H1 (cell line): Measurements from ENCODE around the gene MUC2. TPM values are rescaled to one million over a fixed set of nuclear protein-coding genes. Genes with fewer than 3 reads are reported as not detected.

Experiments used
- CTCF ChIA-PET: fragments of 300-600 bp; sonication (Branson Sonifier 250); formaldehyde crosslinking; loops from one replicate; lab custom pipeline; 2021; ENCODE audit not compliant: partially characterized antibody; lab: Charles Lee
- POLR2A ChIA-PET: fragments of 300-600 bp; sonication (Branson Sonifier 250); formaldehyde crosslinking; loops from one replicate; lab custom pipeline; 2021; ENCODE audit warnings: inconsistent platforms; ENCODE audit not compliant: partially characterized antibody; lab: Charles Lee
- DNase-seq, 2 experiments: peaks; one replicate each; pipeline versions ENCODE4 v3.0.0 to v3.0.0-alpha.2; 2010 to 2022; ENCODE audit warnings: low spot score in 2 of 2, low read depth in 1 of 2, mixed read lengths in 1 of 2
- FAIRE-seq: peaks from 2 replicates; lab custom pipeline; 2011; peaks lifted over from hg19 to GRCh38; lab: Jason Lieb, UNC
- H2AFZ ChIP-seq: 2 replicates; pipeline ENCODE4 v1.8.1; 2012; ENCODE audit warnings: low read length, inconsistent platforms
- H2AK5ac ChIP-seq: 2 replicates; pipeline ENCODE4 v1.6.1; 2013; ENCODE audit warnings: low read depth, low read length
- H2BK120ac ChIP-seq: replicated peaks from 2 replicates; pipeline ENCODE3; 2013; ENCODE audit warnings: low read depth, low read length, inconsistent platforms
- H2BK12ac ChIP-seq: 2 replicates; pipeline ENCODE4 v1.6.1; 2013; ENCODE audit warnings: low read depth, low read length
- H2BK15ac ChIP-seq: 2 replicates; pipeline ENCODE4 v1.6.1; 2013; ENCODE audit warnings: low read length
- H2BK20ac ChIP-seq: 2 replicates; pipeline ENCODE4 v1.6.1; 2013; ENCODE audit warnings: low read length
- H2BK5ac ChIP-seq: 2 replicates; pipeline ENCODE4 v1.6.1; 2013; ENCODE audit warnings: low read depth, low read length
- H3K14ac ChIP-seq: 2 replicates; pipeline ENCODE4 v1.6.1; 2013; ENCODE audit warnings: inconsistent platforms; ENCODE audit not compliant: insufficient read length
- H3K18ac ChIP-seq: 2 replicates; pipeline ENCODE4 v1.6.1; 2013; ENCODE audit warnings: low read length; ENCODE audit errors: extremely low read depth
- H3K23ac ChIP-seq: 2 replicates; pipeline ENCODE4 v1.6.1; 2013; ENCODE audit warnings: inconsistent platforms; ENCODE audit not compliant: insufficient read length
- H3K23me2 ChIP-seq: 2 replicates; pipeline ENCODE4 v1.6.1; 2013; ENCODE audit warnings: low read depth, low read length
- H3K27ac ChIP-seq: 2 replicates; pipeline ENCODE4 v1.6.1; 2011; ENCODE audit warnings: low read depth, low read length, inconsistent platforms
- H3K27me3 ChIP-seq, 4 experiments: replicated peaks in 1 of 4; 1 replicate in 1 of 4; 2 replicates in 3 of 4; pipeline versions ENCODE4 v1.6.1 to v1.8.1; 2011 to 2013; ENCODE audit warnings: low read length in 3 of 4, mild to moderate bottlenecking in 3 of 4, inconsistent platforms in 2 of 4, mixed read lengths in 2 of 4, moderate library complexity in 1 of 4; ENCODE audit not compliant: control insufficient read depth in 3 of 4, insufficient read depth in 3 of 4; ENCODE audit errors: extremely low read depth in 1 of 4
- H3K36me3 ChIP-seq, 4 experiments: 2 replicates each; pipeline versions ENCODE4 v1.6.1 to v1.8.1; 2011 to 2013; ENCODE audit warnings: mild to moderate bottlenecking in 4 of 4, low read length in 3 of 4, moderate library complexity in 2 of 4, control low read depth in 1 of 4, inconsistent platforms in 1 of 4; ENCODE audit not compliant: insufficient read depth in 4 of 4, control insufficient read depth in 2 of 4
- H3K4ac ChIP-seq: replicated peaks from 2 replicates; pipeline ENCODE3; 2013; ENCODE audit warnings: low read length, low read depth, mixed read lengths, inconsistent platforms; ENCODE audit not compliant: insufficient read length
- H3K4me1 ChIP-seq, 4 experiments: replicated peaks in 1 of 4; 1 replicate in 1 of 4; 2 replicates in 3 of 4; pipeline versions ENCODE4 v1.6.1 to v1.8.1; 2011 to 2013; ENCODE audit warnings: low read length in 3 of 4, inconsistent platforms in 2 of 4, mixed read lengths in 1 of 4; ENCODE audit not compliant: insufficient read depth in 4 of 4, control insufficient read depth in 3 of 4
- H3K4me2 ChIP-seq, 2 experiments: 2 replicates each; pipeline versions ENCODE4 v1.6.1 to v1.8.1; 2011 to 2013; ENCODE audit warnings: low read depth in 2 of 2, low read length in 2 of 2, control low read depth in 1 of 2, inconsistent platforms in 1 of 2, mild to moderate bottlenecking in 1 of 2; ENCODE audit not compliant: insufficient read depth in 1 of 2
- H3K4me3 ChIP-seq, 4 experiments: fragments of 200-600, 300-600 bp in 1 of 4; sonication (generic), shearing (Covaris generic), sonication (Bioruptor Twin) in 1 of 4; 2 replicates each; pipeline versions ENCODE4 v1.5.1 to v1.8.1; 2011 to 2016; ENCODE audit warnings: low read length in 4 of 4, low read depth in 3 of 4, control low read depth in 2 of 4, inconsistent platforms in 2 of 4, mild to moderate bottlenecking in 2 of 4, mixed read lengths in 1 of 4, moderate library complexity in 1 of 4; ENCODE audit not compliant: insufficient read depth in 2 of 4; ENCODE audit errors: extremely low read depth in 1 of 4
- H3K56ac ChIP-seq: replicated peaks from 2 replicates; pipeline ENCODE3; 2013; ENCODE audit warnings: low read depth, mild to moderate bottlenecking, mixed read lengths, low read length, inconsistent platforms; ENCODE audit not compliant: insufficient read length
- H3K79me1 ChIP-seq: 2 replicates; pipeline ENCODE4 v1.6.1; 2013; ENCODE audit warnings: low read depth, low read length, control low read depth
- H3K79me2 ChIP-seq, 2 experiments: 2 replicates each; pipeline versions ENCODE4 v1.6.1 to v1.8.1; 2012 to 2013; ENCODE audit warnings: low read length in 2 of 2, mild to moderate bottlenecking in 2 of 2, inconsistent platforms in 1 of 2; ENCODE audit not compliant: insufficient read depth in 2 of 2, control insufficient read depth in 1 of 2
- H3K9ac ChIP-seq, 4 experiments: replicated peaks in 1 of 4; 1 replicate in 1 of 4; 2 replicates in 3 of 4; pipeline versions ENCODE4 v1.6.1 to v1.8.1; 2011 to 2013; ENCODE audit warnings: low read depth in 3 of 4, low read length in 3 of 4, control low read depth in 2 of 4, mild to moderate bottlenecking in 2 of 4, moderate library complexity in 2 of 4, inconsistent platforms in 1 of 4; ENCODE audit errors: extremely low read depth in 1 of 4
- H3K9me3 ChIP-seq, 2 experiments: 2 replicates each; pipeline versions ENCODE4 v1.6.1 to v1.8.1; 2012 to 2013; ENCODE audit warnings: mild to moderate bottlenecking in 2 of 2, moderate library complexity in 2 of 2, control low read depth in 1 of 2, inconsistent platforms in 1 of 2, low read depth in 1 of 2, low read length in 1 of 2, mixed read lengths in 1 of 2; ENCODE audit not compliant: insufficient read depth in 2 of 2
- H4K20me1 ChIP-seq, 2 experiments: replicated peaks in 1 of 2; 2 replicates each; pipeline versions ENCODE3 to v1.8.1; 2011 to 2013; ENCODE audit warnings: inconsistent platforms in 2 of 2, low read length in 2 of 2, mild to moderate bottlenecking in 1 of 2; ENCODE audit not compliant: insufficient read depth in 2 of 2, control insufficient read depth in 1 of 2
- H4K5ac ChIP-seq: 2 replicates; pipeline ENCODE4 v1.6.1; 2013; ENCODE audit warnings: low read length, low read depth, mixed read lengths, inconsistent platforms; ENCODE audit not compliant: insufficient read length
- H4K8ac ChIP-seq: 2 replicates; pipeline ENCODE4 v1.8.0; 2013; ENCODE audit warnings: mild to moderate bottlenecking, moderate library complexity, low read length, inconsistent platforms; ENCODE audit not compliant: insufficient read depth; ENCODE audit errors: extremely low read depth
- H4K91ac ChIP-seq: replicated peaks from 2 replicates; pipeline ENCODE3; 2013; ENCODE audit warnings: low read length, mixed read lengths, inconsistent platforms; ENCODE audit not compliant: insufficient read length
- BACH1 ChIP-seq: IDR thresholded peaks from 2 replicates; pipeline ENCODE4 v1.6.1; 2012; ENCODE audit warnings: low read length, improper control_type of control experiment
- CEBPB ChIP-seq: IDR thresholded peaks from 2 replicates; pipeline ENCODE4 v1.6.1; 2012; ENCODE audit warnings: low read depth, low read length
- EGR1 ChIP-seq: IDR thresholded peaks from 2 replicates; pipeline ENCODE4 v1.6.1; 2011; ENCODE audit warnings: low read depth, low read length, borderline replicate concordance
- HDAC6 ChIP-seq: IDR thresholded peaks from one replicate; pipeline ENCODE4 v1.7.1; 2012; ENCODE audit warnings: low read depth, mild to moderate bottlenecking, inconsistent platforms, low read length, moderate library complexity
- SIX5 ChIP-seq: IDR thresholded peaks from 2 replicates; pipeline ENCODE4 v1.6.1; 2011; ENCODE audit warnings: mild to moderate bottlenecking, low read depth, low read length
- YY1 ChIP-seq: IDR thresholded peaks from 2 replicates; pipeline ENCODE4 v1.6.1; 2011; ENCODE audit warnings: low read depth, mild to moderate bottlenecking, low read length
- WGBS, 2 experiments: shearing (Covaris generic) in 1 of 2; methylation state at CpG; one replicate each; pipeline versions ENCODE4 v1.1.6 to v1.1.7; 2013 to 2015; ENCODE audit warnings: low lambda C conversion rate in 2 of 2, mixed read lengths in 2 of 2, inconsistent platforms in 1 of 2, low coverage in 1 of 2, missing lambda C conversion rate in 1 of 2; ENCODE audit not compliant: insufficient replicate concordance in 2 of 2, insufficient coverage in 1 of 2, insufficient read length in 1 of 2; ENCODE audit errors: extremely low coverage in 1 of 2, missing lambda C conversion rate in 1 of 2; 5-methylcytosine and 5-hydroxymethylcytosine counted together
- polyA plus RNA-seq, 7 experiments: library from polyadenylated mRNA; depleted of rRNA in 3 of 7; stranded (reverse) in 5 of 7; unstranded in 2 of 7; fragments of >200 nt in 5 of 7; fragments of 200-250 nt in 2 of 7; gene quantifications; 1 replicate in 5 of 7; 2 replicates in 1 of 7; 4 replicates in 1 of 7; pipeline versions ENCODE4 v1.2.1 to v1.2.3, GENCODE V29; 2011 to 2013; ENCODE audit warnings: missing spikeins in 2 of 7, mixed read lengths in 2 of 7
- total RNA-seq: library from RNA; stranded (reverse); fragmentation: NEBNext Ultra II Directional; extraction: Animal tissue kit (Norgen Biotek cat#: 25700); gene quantifications from 2 replicates; pipeline ENCODE4 v1.2.1, GENCODE V29; 2021
- TF ChIP-seq, protein P1 (sequence below): IDR thresholded peaks from 2 replicates; pipeline ENCODE4 v1.6.1; 2012; ENCODE audit warnings: low read length, inconsistent platforms

MUC2 gene
- total and polyA plus RNA-seq, 2 of the 8 experiments (the other 6 are each of a cell fraction or from before 2014, with no cell fraction given): not detected

DNA sequence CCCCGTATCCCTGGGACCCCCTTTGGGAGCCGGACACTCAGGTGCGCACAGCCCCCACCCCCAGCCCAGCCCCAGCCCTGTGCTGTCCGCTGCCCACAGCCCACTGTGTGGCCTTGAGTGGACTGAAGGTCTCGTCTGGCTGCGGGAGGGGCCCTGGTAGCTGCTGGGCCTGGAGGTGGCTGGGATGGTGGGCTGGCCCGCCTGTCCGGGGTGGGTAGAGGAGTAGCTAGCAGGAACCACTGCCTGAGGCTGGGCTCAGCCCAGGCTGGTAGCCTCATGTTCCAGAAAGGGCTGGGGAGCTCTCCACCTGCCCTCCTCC, 33.6 kb upstream of the MUC2 start:
- H3K4me3 ChIP-seq: no peak overlapping the region
- H3K56ac ChIP-seq: no peak overlapping the region
- H3K79me1 ChIP-seq: no peaks in the 10 kb centered on the region
- no peaks in the 10 kb centered on the region for H3K36me3 ChIP-seq
- peaks cover 0 to 3% of the 10 kb centered on the region in 2 experiments for H4K20me1 ChIP-seq
- no peak for FAIRE-seq
- H3K27me3 ChIP-seq: no peaks in the 10 kb centered on the region
- H3K4ac ChIP-seq: no peak overlapping the region
- H2BK20ac ChIP-seq: no peak overlapping the region
- no peak overlapping the region for H3K4me2 ChIP-seq
- H3K23me2 ChIP-seq: no peaks in the 10 kb centered on the region; the same call in 1 of the 2 replicates
- no peak overlapping the region for H3K27ac ChIP-seq
- no peak for TF ChIP-seq HDAC6
- TF ChIP-seq EGR1: no peak
- no peak for TF ChIP-seq SIX5
- no peak for TF ChIP-seq BACH1
- no peak for TF ChIP-seq CEBPB
- no peak for TF ChIP-seq YY1
- TF ChIP-seq, protein P1, sequence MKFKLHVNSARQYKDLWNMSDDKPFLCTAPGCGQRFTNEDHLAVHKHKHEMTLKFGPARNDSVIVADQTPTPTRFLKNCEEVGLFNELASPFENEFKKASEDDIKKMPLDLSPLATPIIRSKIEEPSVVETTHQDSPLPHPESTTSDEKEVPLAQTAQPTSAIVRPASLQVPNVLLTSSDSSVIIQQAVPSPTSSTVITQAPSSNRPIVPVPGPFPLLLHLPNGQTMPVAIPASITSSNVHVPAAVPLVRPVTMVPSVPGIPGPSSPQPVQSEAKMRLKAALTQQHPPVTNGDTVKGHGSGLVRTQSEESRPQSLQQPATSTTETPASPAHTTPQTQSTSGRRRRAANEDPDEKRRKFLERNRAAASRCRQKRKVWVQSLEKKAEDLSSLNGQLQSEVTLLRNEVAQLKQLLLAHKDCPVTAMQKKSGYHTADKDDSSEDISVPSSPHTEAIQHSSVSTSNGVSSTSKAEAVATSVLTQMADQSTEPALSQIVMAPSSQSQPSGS: no peak
- ChIA-PET CTCF (interaction anchor here (0.7 to 5.0 kb wide), 5 partner anchors 9 to 167 kb away, joined by 3 to 22 read pairs (median 3); no protein-coding TSS in a partner anchor), POLR2A (interaction anchor here (0.7 to 1.6 kb wide), 6 partner anchors 11 to 250 kb away, joined by 3 to 4 read pairs (median 4); no protein-coding TSS in a partner anchor)
- H2AK5ac ChIP-seq: no peak overlapping the region
- 96% methylated on average over 7 of the region's 8 CpGs; no CpG with 5 or more reads in 1 of the 2 experiments for WGBS, 2 experiments
- H2BK120ac ChIP-seq: no peak overlapping the region
- H3K23ac ChIP-seq: no peak overlapping the region
- no peak overlapping the region for H3K18ac ChIP-seq
- no peak for DNase-seq
- no peak overlapping the region for H2AFZ ChIP-seq
- H4K91ac ChIP-seq: no peak overlapping the region
- H4K8ac ChIP-seq: peak overlapping the region; percentile 51; the same call in 1 of the 2 replicates
- H2BK15ac ChIP-seq: no peak overlapping the region
- no peaks in the 10 kb centered on the region; a peak in 2 of 7 replicates for H3K4me1 ChIP-seq
- no peaks in the 10 kb centered on the region for H3K79me2 ChIP-seq
- H3K9me3 ChIP-seq: no peaks in the 10 kb centered on the region
- H3K14ac ChIP-seq: no peak overlapping the region
- H4K5ac ChIP-seq: no peak overlapping the region
- no peak overlapping the region for H2BK5ac ChIP-seq
- H3K9ac ChIP-seq: no peak overlapping the region
- no peak overlapping the region for H2BK12ac ChIP-seq
